ENCODE results near the gene GUCA1C.

Gene GUCA1C

DNA sequence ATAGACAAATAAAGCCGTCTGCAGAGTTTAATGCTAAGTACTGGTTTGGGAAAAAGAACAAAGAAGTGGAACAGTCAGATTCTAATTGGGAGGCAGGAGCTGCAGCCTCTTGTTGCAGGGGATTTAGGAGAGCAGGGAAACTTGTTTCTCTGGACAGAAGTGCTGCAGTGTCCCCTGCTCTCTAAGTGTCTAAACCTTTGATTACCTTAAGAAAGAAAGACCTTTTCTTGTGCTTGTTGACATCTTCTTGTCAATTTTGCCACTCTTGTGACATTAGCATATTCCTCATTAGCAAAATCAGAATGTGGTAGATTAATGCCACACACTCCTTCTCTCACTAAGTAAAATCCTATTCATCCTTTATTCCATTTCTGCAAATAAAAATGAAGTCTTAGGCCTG is 92.3 kb downstream of the GUCA1C start:
- TF ChIP-seq ARNTL (CRISPR knock-in tag; IDR thresholded peaks at IDR 0.05; ENCODE audit: borderline replicate concordance, low read depth) (no peak), ESRRG (CRISPR knock-in tag; IDR thresholded peaks at IDR 0.05) (no peak), BACH2 (CRISPR knock-in tag; IDR thresholded peaks at IDR 0.05; ENCODE audit: borderline replicate concordance) (no peak), GLIS3 (CRISPR knock-in tag; IDR thresholded peaks at IDR 0.05) (no peak), ZNF565 (CRISPR knock-in tag; conservative IDR thresholded peaks at IDR 0.05; ENCODE audit: low read depth) (no peak), RARB (CRISPR knock-in tag; IDR thresholded peaks at IDR 0.05) (no peak), SNAI2 (CRISPR knock-in tag; IDR thresholded peaks at IDR 0.05) (no peak), ZNF70 (CRISPR knock-in tag; IDR thresholded peaks at IDR 0.05) (no peak), PPARA (CRISPR knock-in tag; IDR thresholded peaks at IDR 0.05; ENCODE audit: borderline replicate concordance) (no peak)
- TF ChIP-seq, protein P1, sequence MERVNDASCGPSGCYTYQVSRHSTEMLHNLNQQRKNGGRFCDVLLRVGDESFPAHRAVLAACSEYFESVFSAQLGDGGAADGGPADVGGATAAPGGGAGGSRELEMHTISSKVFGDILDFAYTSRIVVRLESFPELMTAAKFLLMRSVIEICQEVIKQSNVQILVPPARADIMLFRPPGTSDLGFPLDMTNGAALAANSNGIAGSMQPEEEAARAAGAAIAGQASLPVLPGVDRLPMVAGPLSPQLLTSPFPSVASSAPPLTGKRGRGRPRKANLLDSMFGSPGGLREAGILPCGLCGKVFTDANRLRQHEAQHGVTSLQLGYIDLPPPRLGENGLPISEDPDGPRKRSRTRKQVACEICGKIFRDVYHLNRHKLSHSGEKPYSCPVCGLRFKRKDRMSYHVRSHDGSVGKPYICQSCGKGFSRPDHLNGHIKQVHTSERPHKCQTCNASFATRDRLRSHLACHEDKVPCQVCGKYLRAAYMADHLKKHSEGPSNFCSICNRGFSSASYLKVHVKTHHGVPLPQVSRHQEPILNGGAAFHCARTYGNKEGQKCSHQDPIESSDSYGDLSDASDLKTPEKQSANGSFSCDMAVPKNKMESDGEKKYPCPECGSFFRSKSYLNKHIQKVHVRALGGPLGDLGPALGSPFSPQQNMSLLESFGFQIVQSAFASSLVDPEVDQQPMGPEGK (CRISPR knock-in tag; IDR thresholded peaks at IDR 0.05; ENCODE audit: borderline replicate concordance): no peak
- TF ChIP-seq, protein P2, sequence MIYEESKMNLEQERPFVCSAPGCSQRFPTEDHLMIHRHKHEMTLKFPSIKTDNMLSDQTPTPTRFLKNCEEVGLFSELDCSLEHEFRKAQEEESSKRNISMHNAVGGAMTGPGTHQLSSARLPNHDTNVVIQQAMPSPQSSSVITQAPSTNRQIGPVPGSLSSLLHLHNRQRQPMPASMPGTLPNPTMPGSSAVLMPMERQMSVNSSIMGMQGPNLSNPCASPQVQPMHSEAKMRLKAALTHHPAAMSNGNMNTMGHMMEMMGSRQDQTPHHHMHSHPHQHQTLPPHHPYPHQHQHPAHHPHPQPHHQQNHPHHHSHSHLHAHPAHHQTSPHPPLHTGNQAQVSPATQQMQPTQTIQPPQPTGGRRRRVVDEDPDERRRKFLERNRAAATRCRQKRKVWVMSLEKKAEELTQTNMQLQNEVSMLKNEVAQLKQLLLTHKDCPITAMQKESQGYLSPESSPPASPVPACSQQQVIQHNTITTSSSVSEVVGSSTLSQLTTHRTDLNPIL (CRISPR knock-in tag; IDR thresholded peaks at IDR 0.05; ENCODE audit: low read depth): no peak
- TF ChIP-seq, protein P3, sequence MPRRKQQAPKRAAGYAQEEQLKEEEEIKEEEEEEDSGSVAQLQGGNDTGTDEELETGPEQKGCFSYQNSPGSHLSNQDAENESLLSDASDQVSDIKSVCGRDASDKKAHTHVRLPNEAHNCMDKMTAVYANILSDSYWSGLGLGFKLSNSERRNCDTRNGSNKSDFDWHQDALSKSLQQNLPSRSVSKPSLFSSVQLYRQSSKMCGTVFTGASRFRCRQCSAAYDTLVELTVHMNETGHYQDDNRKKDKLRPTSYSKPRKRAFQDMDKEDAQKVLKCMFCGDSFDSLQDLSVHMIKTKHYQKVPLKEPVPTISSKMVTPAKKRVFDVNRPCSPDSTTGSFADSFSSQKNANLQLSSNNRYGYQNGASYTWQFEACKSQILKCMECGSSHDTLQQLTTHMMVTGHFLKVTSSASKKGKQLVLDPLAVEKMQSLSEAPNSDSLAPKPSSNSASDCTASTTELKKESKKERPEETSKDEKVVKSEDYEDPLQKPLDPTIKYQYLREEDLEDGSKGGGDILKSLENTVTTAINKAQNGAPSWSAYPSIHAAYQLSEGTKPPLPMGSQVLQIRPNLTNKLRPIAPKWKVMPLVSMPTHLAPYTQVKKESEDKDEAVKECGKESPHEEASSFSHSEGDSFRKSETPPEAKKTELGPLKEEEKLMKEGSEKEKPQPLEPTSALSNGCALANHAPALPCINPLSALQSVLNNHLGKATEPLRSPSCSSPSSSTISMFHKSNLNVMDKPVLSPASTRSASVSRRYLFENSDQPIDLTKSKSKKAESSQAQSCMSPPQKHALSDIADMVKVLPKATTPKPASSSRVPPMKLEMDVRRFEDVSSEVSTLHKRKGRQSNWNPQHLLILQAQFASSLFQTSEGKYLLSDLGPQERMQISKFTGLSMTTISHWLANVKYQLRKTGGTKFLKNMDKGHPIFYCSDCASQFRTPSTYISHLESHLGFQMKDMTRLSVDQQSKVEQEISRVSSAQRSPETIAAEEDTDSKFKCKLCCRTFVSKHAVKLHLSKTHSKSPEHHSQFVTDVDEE (CRISPR knock-in tag; IDR thresholded peaks at IDR 0.05): no peak
- TF ChIP-seq, protein P4, sequence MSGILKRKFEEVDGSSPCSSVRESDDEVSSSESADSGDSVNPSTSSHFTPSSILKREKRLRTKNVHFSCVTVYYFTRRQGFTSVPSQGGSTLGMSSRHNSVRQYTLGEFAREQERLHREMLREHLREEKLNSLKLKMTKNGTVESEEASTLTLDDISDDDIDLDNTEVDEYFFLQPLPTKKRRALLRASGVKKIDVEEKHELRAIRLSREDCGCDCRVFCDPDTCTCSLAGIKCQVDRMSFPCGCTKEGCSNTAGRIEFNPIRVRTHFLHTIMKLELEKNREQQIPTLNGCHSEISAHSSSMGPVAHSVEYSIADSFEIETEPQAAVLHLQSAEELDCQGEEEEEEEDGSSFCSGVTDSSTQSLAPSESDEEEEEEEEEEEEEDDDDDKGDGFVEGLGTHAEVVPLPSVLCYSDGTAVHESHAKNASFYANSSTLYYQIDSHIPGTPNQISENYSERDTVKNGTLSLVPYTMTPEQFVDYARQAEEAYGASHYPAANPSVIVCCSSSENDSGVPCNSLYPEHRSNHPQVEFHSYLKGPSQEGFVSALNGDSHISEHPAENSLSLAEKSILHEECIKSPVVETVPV (CRISPR knock-in tag; IDR thresholded peaks at IDR 0.05): no peak
- TF ChIP-seq, protein P5, sequence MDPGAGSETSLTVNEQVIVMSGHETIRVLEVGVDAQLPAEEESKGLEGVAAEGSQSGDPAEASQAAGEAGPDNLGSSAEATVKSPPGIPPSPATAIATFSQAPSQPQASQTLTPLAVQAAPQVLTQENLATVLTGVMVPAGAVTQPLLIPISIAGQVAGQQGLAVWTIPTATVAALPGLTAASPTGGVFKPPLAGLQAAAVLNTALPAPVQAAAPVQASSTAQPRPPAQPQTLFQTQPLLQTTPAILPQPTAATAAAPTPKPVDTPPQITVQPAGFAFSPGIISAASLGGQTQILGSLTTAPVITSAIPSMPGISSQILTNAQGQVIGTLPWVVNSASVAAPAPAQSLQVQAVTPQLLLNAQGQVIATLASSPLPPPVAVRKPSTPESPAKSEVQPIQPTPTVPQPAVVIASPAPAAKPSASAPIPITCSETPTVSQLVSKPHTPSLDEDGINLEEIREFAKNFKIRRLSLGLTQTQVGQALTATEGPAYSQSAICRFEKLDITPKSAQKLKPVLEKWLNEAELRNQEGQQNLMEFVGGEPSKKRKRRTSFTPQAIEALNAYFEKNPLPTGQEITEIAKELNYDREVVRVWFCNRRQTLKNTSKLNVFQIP (CRISPR knock-in tag; IDR thresholded peaks at IDR 0.05; ENCODE audit: borderline replicate concordance, low read depth): no peak
- ATAC-seq: no peak
